ENCODE measurements around the gene SSTR3.

GRCh38 chr22:37253126-37253660, 40.9 kb upstream of the SSTR3 start:
- TF ChIP-seq, protein P1, sequence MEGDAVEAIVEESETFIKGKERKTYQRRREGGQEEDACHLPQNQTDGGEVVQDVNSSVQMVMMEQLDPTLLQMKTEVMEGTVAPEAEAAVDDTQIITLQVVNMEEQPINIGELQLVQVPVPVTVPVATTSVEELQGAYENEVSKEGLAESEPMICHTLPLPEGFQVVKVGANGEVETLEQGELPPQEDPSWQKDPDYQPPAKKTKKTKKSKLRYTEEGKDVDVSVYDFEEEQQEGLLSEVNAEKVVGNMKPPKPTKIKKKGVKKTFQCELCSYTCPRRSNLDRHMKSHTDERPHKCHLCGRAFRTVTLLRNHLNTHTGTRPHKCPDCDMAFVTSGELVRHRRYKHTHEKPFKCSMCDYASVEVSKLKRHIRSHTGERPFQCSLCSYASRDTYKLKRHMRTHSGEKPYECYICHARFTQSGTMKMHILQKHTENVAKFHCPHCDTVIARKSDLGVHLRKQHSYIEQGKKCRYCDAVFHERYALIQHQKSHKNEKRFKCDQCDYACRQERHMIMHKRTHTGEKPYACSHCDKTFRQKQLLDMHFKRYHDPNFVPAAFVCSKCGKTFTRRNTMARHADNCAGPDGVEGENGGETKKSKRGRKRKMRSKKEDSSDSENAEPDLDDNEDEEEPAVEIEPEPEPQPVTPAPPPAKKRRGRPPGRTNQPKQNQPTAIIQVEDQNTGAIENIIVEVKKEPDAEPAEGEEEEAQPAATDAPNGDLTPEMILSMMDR (IDR thresholded peaks at IDR 0.05) = no peak
- no peak for TF ChIP-seq EP300 (IDR thresholded peaks at IDR 0.05)

Data from ovary (tissue), 3 donors.